ENCODE measurements around the gene SPEM3. TPM values are rescaled to one million over a fixed set of nuclear protein-coding genes. Genes with fewer than 3 reads are reported as not detected.
A peak's percentile ranks its signal among the peaks of the same experiment; 100 is the strongest.

SPEM3 gene
- polyA plus RNA-seq, 3 donors: not detected

- Histone ChIP-seq H3K4me3 (replicated peaks in 1 of 3; ENCODE audit: low read depth in 2 of 3, low read length in 3 of 3) (no peak overlapping the region), H3K9me3 (replicated peaks in 1 of 2; ENCODE audit: control insufficient read depth in 1 of 2, insufficient read depth in 1 of 2, low read length in 2 of 2) (no peaks in the 10 kb centered on the region), H2AFZ (ENCODE audit: insufficient read depth, low read depth, low read length, poor library complexity, severe bottlenecking) (no peak overlapping the region), H3K79me2 (ENCODE audit: insufficient read depth, low read length) (no peaks in the 10 kb centered on the region), H3K4me2 (replicated peaks; ENCODE audit: extremely low read depth, low read length, poor library complexity, severe bottlenecking) (no peak overlapping the region), H3K36me3 (replicated peaks in 1 of 2; ENCODE audit: control insufficient read depth in 1 of 2, insufficient read depth in 2 of 2, low read length in 2 of 2) (peaks cover 22 to 25% of the 10 kb centered on the region in 2 donors), H3K4me1 (ENCODE audit: control insufficient read depth in 1 of 2, insufficient read depth in 2 of 2, low read length in 2 of 2) (peaks cover 18 to 21% of the 10 kb centered on the region in 2 donors), H3K27me3 (ENCODE audit: control insufficient read depth in 2 of 2, insufficient read depth in 2 of 2, low read length in 2 of 2) (no peaks in the 10 kb centered on the region), H3K9ac (ENCODE audit: insufficient read depth, low read length, poor library complexity, severe bottlenecking) (no peak overlapping the region), H3K27ac (ENCODE audit: low read depth in 1 of 2, low read length in 2 of 2) (no peak overlapping the region), H4K20me1 (ENCODE audit: insufficient read depth, low read length) (no peaks in the 10 kb centered on the region)
- no peak for TF ChIP-seq CTCF (IDR thresholded peaks at IDR 0.05)
- no peaks in the 10 kb centered on the region for H3K27me3 Mint-ChIP-seq (ENCODE audit: low read depth in 3 of 3)
- intact Hi-C loops (cut with micrococcal nuclease): no loop called here
- H3K4me1 Mint-ChIP-seq: peaks cover 17% of the 10 kb centered on the region
- H3K9me3 Mint-ChIP-seq: no peaks in the 10 kb centered on the region
- DNase-seq: no peak
- 98% methylated on average over 29 of the region's 44 CpGs for WGBS (ENCODE audit: insufficient coverage)
- H3K27ac Mint-ChIP-seq: no peak overlapping the region
- H3K36me3 Mint-ChIP-seq: peaks cover 15 to 33% of the 10 kb centered on the region in 2 donors
- no peak overlapping the region for H3K4me3 Mint-ChIP-seq
Observed at GRCh38 chr17:7462474-7463371, 34.1 kb downstream of the SPEM3 start.

GRCh38 chr17:7463372-7463846 lies 34.8 kb downstream of the SPEM3 start:
- intact Hi-C loops (cut with micrococcal nuclease): no loop called here
- Histone ChIP-seq H4K20me1 (ENCODE audit: insufficient read depth, low read length) (no peaks in the 10 kb centered on the region), H3K27ac (ENCODE audit: low read depth in 1 of 2, low read length in 2 of 2) (no peak overlapping the region), H3K79me2 (ENCODE audit: insufficient read depth, low read length) (peaks cover 2% of the 10 kb centered on the region), H3K4me3 (replicated peaks in 1 of 3; ENCODE audit: low read depth in 2 of 3, low read length in 3 of 3) (no peak overlapping the region), H3K4me1 (ENCODE audit: control insufficient read depth in 1 of 2, insufficient read depth in 2 of 2, low read length in 2 of 2) (peaks cover 21 to 24% of the 10 kb centered on the region in 2 donors), H3K9ac (ENCODE audit: insufficient read depth, low read length, poor library complexity, severe bottlenecking) (no peak overlapping the region), H3K36me3 (replicated peaks in 1 of 2; ENCODE audit: control insufficient read depth in 1 of 2, insufficient read depth in 2 of 2, low read length in 2 of 2) (peaks cover 22 to 27% of the 10 kb centered on the region in 2 donors), H3K27me3 (ENCODE audit: control insufficient read depth in 2 of 2, insufficient read depth in 2 of 2, low read length in 2 of 2) (no peaks in the 10 kb centered on the region), H3K4me2 (replicated peaks; ENCODE audit: extremely low read depth, low read length, poor library complexity, severe bottlenecking) (no peak overlapping the region), H2AFZ (ENCODE audit: insufficient read depth, low read depth, low read length, poor library complexity, severe bottlenecking) (no peak overlapping the region), H3K9me3 (replicated peaks in 1 of 2; ENCODE audit: control insufficient read depth in 1 of 2, insufficient read depth in 1 of 2, low read length in 2 of 2) (no peaks in the 10 kb centered on the region)
- WGBS (ENCODE audit: insufficient coverage): 99% methylated on average over 9 of the region's 14 CpGs
- TF ChIP-seq CTCF (IDR thresholded peaks at IDR 0.05): no peak
- Mint-ChIP-seq H3K9me3 (no peaks in the 10 kb centered on the region), H3K27ac (peak overlapping the region in 1 of 7 donors; percentile 18), H3K27me3 (ENCODE audit: low read depth in 3 of 3) (no peaks in the 10 kb centered on the region), H3K4me3 (no peak overlapping the region), H3K4me1 (peaks cover 19% of the 10 kb centered on the region), H3K36me3 (peaks cover 16 to 38% of the 10 kb centered on the region in 2 donors)
- no peak for DNase-seq
